Measurements from ENCODE around the gene EMILIN3.
"Not testable (repeated sequence)": the region's sequence is repeated elsewhere in the genome, so short reads cannot be mapped to it uniquely, and the experiment has no call there.

The EMILIN3 gene

GRCh38 chr20:41318271-41318649 lies 48.4 kb downstream of the EMILIN3 start:
- DNase-seq (ENCODE audit: low read depth in 2 of 2), result no peak

- DNase-seq (ENCODE audit: low read depth in 2 of 2), result peak; percentile 91 to 96
Observed at GRCh38 chr20:41317546-41318270, 48.9 kb downstream of the EMILIN3 start, which contains the start of gene ZHX3. Gene ZHX3 (minus strand): TSS chr20:41317731. CDS start chr20:41204916, 112,815 bp downstream.

GRCh38 chr20:41316602-41317545 lies 49.7 kb downstream of the EMILIN3 start:
- peak; percentile 67 to 74 for DNase-seq (ENCODE audit: low read depth in 2 of 2)

GRCh38 chr20:41316051-41316450 lies 50.6 kb downstream of the EMILIN3 start:
- no peak for DNase-seq (ENCODE audit: low read depth in 2 of 2)

GRCh38 chr20:41314386-41314785 lies 52.2 kb downstream of the EMILIN3 start:
- DNase-seq (ENCODE audit: low read depth in 2 of 2), result no peak

- DNase-seq (ENCODE audit: low read depth in 2 of 2), result not testable (repeated sequence)
Observed at GRCh38 chr20:41312009-41312408, 54.6 kb downstream of the EMILIN3 start.
